DOHH2 (cell line): ENCODE results near the gene GIT1.

Experiments
- H3F3A ChIP-seq: fragments of 200-600 bp; sonication (generic), shearing (Covaris generic); 2 replicates; pipeline ENCODE4 v1.6.0; 2016; ENCODE audit warnings: antibody characterized with exemption, mild to moderate bottlenecking; ENCODE audit not compliant: control insufficient read depth, insufficient read depth
- H3K27ac ChIP-seq: fragments of 200-600 bp; sonication (generic); 2 replicates; pipeline ENCODE4 v1.5.1; 2014; ENCODE audit warnings: low read depth, mild to moderate bottlenecking, low read length, moderate library complexity
- H3K27me3 ChIP-seq: fragments of 200-600 bp; sonication (generic); 2 replicates; pipeline ENCODE4 v1.6.1; 2014; ENCODE audit warnings: mild to moderate bottlenecking, low read length, mixed read lengths; ENCODE audit not compliant: control insufficient read depth
- H3K36me3 ChIP-seq: fragments of 200-600 bp; sonication (generic); 2 replicates; pipeline ENCODE4 v1.6.1; 2014; ENCODE audit warnings: mild to moderate bottlenecking, low read length, moderate library complexity, mixed read lengths; ENCODE audit not compliant: control insufficient read depth
- H3K4me1 ChIP-seq: fragments of 200-600 bp; sonication (generic); 2 replicates; pipeline ENCODE4 v1.6.1; 2014; ENCODE audit warnings: mild to moderate bottlenecking, low read length, mixed read lengths; ENCODE audit not compliant: control insufficient read depth
- H3K4me2 ChIP-seq: fragments of 200-600 bp; sonication (generic); 2 replicates; pipeline ENCODE4 v1.6.0; 2014; ENCODE audit warnings: mild to moderate bottlenecking, low read length, moderate library complexity
- H3K4me3 ChIP-seq: fragments of 200-600 bp; sonication (generic); 2 replicates; pipeline ENCODE4 v1.5.1; 2014; ENCODE audit warnings: mild to moderate bottlenecking, low read length, mixed read lengths
- H3K79me2 ChIP-seq: fragments of 200-600 bp; sonication (generic); 2 replicates; pipeline ENCODE4 v1.6.1; 2014; ENCODE audit warnings: mild to moderate bottlenecking, low read length, mixed read lengths; ENCODE audit not compliant: control insufficient read depth
- H3K9me2 ChIP-seq: fragments of 200-600 bp; sonication (generic); replicated peaks from 2 replicates; pipeline ENCODE4 v1.6.1; 2014; ENCODE audit warnings: mild to moderate bottlenecking, low read length, mixed read lengths; ENCODE audit not compliant: control insufficient read depth
- H3K9me3 ChIP-seq: fragments of 200-600 bp; sonication (generic); 2 replicates; pipeline ENCODE4 v1.6.1; 2014; ENCODE audit warnings: antibody characterized with exemption, low read length, mixed read lengths; ENCODE audit not compliant: control insufficient read depth, insufficient read depth
- H4K20me1 ChIP-seq: fragments of 200-600 bp; sonication (generic); 2 replicates; pipeline ENCODE4 v1.6.0; 2014; ENCODE audit warnings: low read depth, mild to moderate bottlenecking, antibody characterized with exemption, low read length, moderate library complexity; ENCODE audit not compliant: control insufficient read depth, insufficient read depth
- EZH2phosphoT487 ChIP-seq: fragments of 200-600 bp; sonication (generic); IDR thresholded peaks from 2 replicates; pipeline ENCODE4 v1.6.1; 2017; ENCODE audit warnings: borderline replicate concordance, mild to moderate bottlenecking, antibody characterized with exemption, low read length, moderate library complexity, mixed read lengths
- TF ChIP-seq, protein P1 (sequence below): fragments of 200-600 bp; sonication (generic); IDR thresholded peaks from one replicate; pipeline ENCODE4 v1.5.1; 2014; ENCODE audit warnings: antibody characterized with exemption, mild to moderate bottlenecking, low read depth, low read length; ENCODE audit not compliant: poor library complexity, severe bottlenecking

GIT1 gene

DNA sequence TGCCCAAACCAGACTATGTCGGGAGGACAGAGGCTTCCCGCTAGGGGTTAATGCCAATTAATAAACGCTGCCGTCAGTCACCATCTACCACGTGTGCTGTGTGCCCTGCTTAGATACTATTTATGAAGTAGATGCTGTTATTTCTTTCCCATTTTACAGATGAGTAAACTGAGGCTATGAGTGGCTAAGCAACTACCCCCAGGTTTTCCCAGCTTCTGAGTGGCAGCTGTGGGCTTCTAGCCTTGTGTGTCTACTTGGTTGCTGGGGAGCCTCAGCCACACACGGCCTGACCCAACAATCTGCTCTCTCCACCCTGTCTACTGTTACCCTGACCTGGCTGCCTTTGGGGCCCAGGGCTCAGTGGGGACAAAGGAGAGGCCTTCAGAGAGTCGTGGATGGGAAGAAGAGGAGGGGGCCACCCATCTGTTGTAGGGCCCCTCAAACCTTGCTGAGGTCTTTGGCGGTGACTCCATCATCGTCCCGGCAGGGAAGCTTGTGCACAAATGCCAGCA is 7.1 kb downstream of the GIT1 start:
- no peak for TF ChIP-seq EZH2phosphoT487
- TF ChIP-seq, protein P1, sequence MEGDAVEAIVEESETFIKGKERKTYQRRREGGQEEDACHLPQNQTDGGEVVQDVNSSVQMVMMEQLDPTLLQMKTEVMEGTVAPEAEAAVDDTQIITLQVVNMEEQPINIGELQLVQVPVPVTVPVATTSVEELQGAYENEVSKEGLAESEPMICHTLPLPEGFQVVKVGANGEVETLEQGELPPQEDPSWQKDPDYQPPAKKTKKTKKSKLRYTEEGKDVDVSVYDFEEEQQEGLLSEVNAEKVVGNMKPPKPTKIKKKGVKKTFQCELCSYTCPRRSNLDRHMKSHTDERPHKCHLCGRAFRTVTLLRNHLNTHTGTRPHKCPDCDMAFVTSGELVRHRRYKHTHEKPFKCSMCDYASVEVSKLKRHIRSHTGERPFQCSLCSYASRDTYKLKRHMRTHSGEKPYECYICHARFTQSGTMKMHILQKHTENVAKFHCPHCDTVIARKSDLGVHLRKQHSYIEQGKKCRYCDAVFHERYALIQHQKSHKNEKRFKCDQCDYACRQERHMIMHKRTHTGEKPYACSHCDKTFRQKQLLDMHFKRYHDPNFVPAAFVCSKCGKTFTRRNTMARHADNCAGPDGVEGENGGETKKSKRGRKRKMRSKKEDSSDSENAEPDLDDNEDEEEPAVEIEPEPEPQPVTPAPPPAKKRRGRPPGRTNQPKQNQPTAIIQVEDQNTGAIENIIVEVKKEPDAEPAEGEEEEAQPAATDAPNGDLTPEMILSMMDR = no peak
- Histone ChIP-seq H3K9me2 (no peaks in the 10 kb centered on the region), H3K4me2 (no peak overlapping the region), H3K27me3 (no peaks in the 10 kb centered on the region), H3F3A (no peaks in the 10 kb centered on the region), H3K4me1 (peaks cover 47% of the 10 kb centered on the region), H3K9me3 (no peaks in the 10 kb centered on the region), H3K4me3 (no peak overlapping the region), H3K79me2 (peaks cover 48% of the 10 kb centered on the region), H4K20me1 (peaks cover 12% of the 10 kb centered on the region), H3K27ac (no peak overlapping the region), H3K36me3 (peaks cover 61% of the 10 kb centered on the region)

DNA sequence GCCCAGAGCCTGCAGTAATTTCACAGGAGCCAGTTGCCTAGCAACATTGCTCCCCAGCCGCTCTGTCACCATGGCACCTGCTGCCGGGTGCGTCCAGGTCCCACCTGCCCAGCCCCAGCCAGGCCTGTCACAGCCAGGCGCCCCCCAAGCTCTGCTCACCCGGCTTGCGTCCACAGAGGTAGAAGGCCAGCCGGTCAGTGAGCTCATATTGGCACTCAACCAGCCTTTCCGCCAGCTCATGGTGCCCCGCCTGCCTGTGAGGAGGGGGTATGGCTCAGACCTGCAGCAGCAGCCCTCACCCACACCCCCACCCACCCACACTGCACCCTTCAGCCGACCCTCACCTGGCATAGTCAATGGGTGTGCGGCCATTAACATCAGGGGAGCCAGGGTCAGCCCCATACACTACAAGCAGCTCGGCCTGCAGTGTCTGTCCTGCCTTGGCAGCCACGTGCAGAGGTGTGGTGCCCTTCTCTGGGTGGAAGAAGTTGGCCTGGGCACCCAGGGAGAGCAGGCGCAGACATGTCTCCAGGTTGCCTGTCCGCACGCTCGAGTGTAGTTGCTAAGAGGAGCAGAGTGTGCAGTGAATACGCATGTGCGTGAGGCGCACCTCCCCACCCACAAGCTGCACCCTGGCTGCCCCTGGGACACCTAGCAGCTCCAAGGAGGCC is 7.7 kb downstream of the GIT1 start:
- Histone ChIP-seq H3K9me3 (no peaks in the 10 kb centered on the region), H3K4me1 (peaks cover 41% of the 10 kb centered on the region), H3K79me2 (peaks cover 42% of the 10 kb centered on the region), H3K4me3 (no peak overlapping the region), H3K9me2 (no peaks in the 10 kb centered on the region), H3F3A (no peaks in the 10 kb centered on the region), H3K4me2 (no peak overlapping the region), H4K20me1 (peaks cover 11% of the 10 kb centered on the region), H3K36me3 (peaks cover 66% of the 10 kb centered on the region), H3K27me3 (no peaks in the 10 kb centered on the region), H3K27ac (no peak overlapping the region)
- TF ChIP-seq, protein P1 = no peak
- TF ChIP-seq EZH2phosphoT487 = no peak

DNA sequence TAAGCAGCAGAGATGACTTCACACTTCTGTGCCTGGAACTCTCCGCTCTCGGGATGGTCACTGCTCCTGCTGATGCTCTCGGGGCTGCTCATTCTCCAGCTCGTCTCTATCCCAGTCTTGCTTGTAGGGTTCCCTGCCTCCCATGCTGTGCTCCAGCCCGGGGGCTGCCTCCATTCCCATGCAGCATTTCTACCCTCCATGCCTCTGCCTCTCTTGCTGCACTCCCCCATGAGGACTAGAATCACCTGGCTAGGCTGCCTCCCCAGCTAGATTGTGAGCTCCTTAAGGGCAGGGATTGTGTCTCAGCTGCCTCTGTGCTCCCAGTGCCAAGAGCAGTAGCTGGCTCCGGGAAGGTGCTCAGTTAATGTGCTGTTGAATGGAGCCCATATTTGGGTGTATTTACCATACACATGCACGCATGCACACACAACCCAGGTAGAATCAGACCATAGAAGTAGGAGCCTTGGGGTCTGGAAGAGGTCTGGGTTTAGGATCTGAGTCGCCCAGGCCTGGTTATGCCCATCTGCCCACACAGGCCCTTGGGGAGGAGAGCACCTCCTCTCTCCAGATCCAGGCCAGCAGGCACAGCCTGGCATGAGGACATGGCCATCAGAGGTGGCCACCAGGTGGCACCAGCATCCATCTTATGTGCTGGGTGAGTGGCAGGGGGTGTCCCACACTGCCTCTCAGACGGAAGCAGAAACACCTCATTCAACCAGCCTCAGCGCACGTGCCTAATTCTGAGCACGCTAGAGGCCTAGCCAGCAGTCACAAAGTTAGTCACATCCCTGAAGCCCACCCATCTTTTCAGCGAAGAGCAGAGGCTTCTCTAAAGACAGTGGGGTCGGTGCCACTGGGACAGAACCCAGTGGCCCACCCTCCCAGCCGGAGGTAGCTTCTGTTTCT is 9.3 kb downstream of the GIT1 start:
- Histone ChIP-seq H3K36me3 (peaks cover 82% of the 10 kb centered on the region), H3K79me2 (peaks cover 26% of the 10 kb centered on the region), H3K9me3 (no peaks in the 10 kb centered on the region), H3K27me3 (no peaks in the 10 kb centered on the region), H3K4me1 (peaks cover 30% of the 10 kb centered on the region), H3K4me3 (no peak overlapping the region), H3K4me2 (no peak overlapping the region), H3K27ac (no peak overlapping the region), H3K9me2 (no peaks in the 10 kb centered on the region), H3F3A (no peaks in the 10 kb centered on the region), H4K20me1 (peaks cover 7% of the 10 kb centered on the region)
- TF ChIP-seq EZH2phosphoT487 = no peak
- TF ChIP-seq, protein P1 = peak; percentile 95
